Trophoblast cell (in vitro differentiated cells and primary cell): ENCODE results near the gene KNTC1.
"Not testable (repeated sequence)": the region's sequence is repeated elsewhere in the genome, so short reads cannot be mapped to it uniquely, and the experiment has no call there.

Source experiments
- DNase-seq, 2 donors: peaks; one replicate each; pipeline ENCODE4 v3.0.0-alpha.2; 2016
- H2AFZ ChIP-seq: 2 replicates; pipeline ENCODE4 v1.6.1; 2013; ENCODE audit warnings: low read length, moderate library complexity, mild to moderate bottlenecking; ENCODE audit not compliant: insufficient read depth, poor library complexity
- H2AK5ac ChIP-seq: 2 replicates; pipeline ENCODE4 v1.6.1; 2013; ENCODE audit warnings: mild to moderate bottlenecking, low read length
- H2BK120ac ChIP-seq: 2 replicates; pipeline ENCODE4 v1.6.1; 2013; ENCODE audit warnings: low read length, mild to moderate bottlenecking, moderate library complexity; ENCODE audit not compliant: insufficient read depth, poor library complexity
- H2BK12ac ChIP-seq: 2 replicates; pipeline ENCODE4 v1.6.1; 2013; ENCODE audit warnings: mild to moderate bottlenecking, low read length, moderate library complexity
- H2BK5ac ChIP-seq: 2 replicates; pipeline ENCODE4 v1.6.1; 2013; ENCODE audit warnings: low read length, low read depth, moderate library complexity, mild to moderate bottlenecking; ENCODE audit not compliant: poor library complexity
- H3K14ac ChIP-seq: 2 replicates; pipeline ENCODE4 v1.6.1; 2013; ENCODE audit warnings: mild to moderate bottlenecking, low read length
- H3K18ac ChIP-seq: 2 replicates; pipeline ENCODE4 v1.6.1; 2013; ENCODE audit warnings: mild to moderate bottlenecking, low read length
- H3K23ac ChIP-seq: 2 replicates; pipeline ENCODE4 v1.6.1; 2013; ENCODE audit warnings: low read length
- H3K27ac ChIP-seq: 2 replicates; pipeline ENCODE4 v1.5.1; 2013; ENCODE audit warnings: low read depth, mild to moderate bottlenecking, inconsistent platforms, low read length, moderate library complexity
- H3K27me3 ChIP-seq: 2 replicates; pipeline ENCODE4 v1.6.1; 2013; ENCODE audit warnings: inconsistent platforms, mild to moderate bottlenecking, low read length, moderate library complexity; ENCODE audit not compliant: insufficient read depth
- H3K36me3 ChIP-seq, 2 experiments: 1 replicate in 1 of 2; 2 replicates in 1 of 2; pipeline ENCODE4 v1.6.1; 2013; ENCODE audit warnings: low read length in 2 of 2, mild to moderate bottlenecking in 2 of 2, moderate library complexity in 1 of 2; ENCODE audit not compliant: insufficient read depth in 2 of 2, control insufficient read depth in 1 of 2
- H3K4ac ChIP-seq: 2 replicates; pipeline ENCODE4 v1.6.1; 2013; ENCODE audit warnings: low read depth, mild to moderate bottlenecking, low read length, moderate library complexity
- H3K4me1 ChIP-seq, 2 experiments: 1 replicate in 1 of 2; 2 replicates in 1 of 2; pipeline ENCODE4 v1.6.1; 2013; ENCODE audit warnings: low read length in 2 of 2, mild to moderate bottlenecking in 2 of 2, moderate library complexity in 1 of 2; ENCODE audit not compliant: insufficient read depth in 2 of 2, control insufficient read depth in 1 of 2
- H3K4me2 ChIP-seq: 2 replicates; pipeline ENCODE4 v1.6.1; 2013; ENCODE audit warnings: inconsistent platforms, mild to moderate bottlenecking, low read length, moderate library complexity
- H3K4me3 ChIP-seq: 2 replicates; pipeline ENCODE4 v1.5.1; 2013; ENCODE audit warnings: mild to moderate bottlenecking, low read depth, low read length, inconsistent platforms
- H3K79me1 ChIP-seq: one replicate; pipeline ENCODE4 v1.6.1; 2013; ENCODE audit warnings: low read length
- H3K79me2 ChIP-seq: 2 replicates; pipeline ENCODE4 v1.6.1; 2013; ENCODE audit warnings: low read length, mild to moderate bottlenecking; ENCODE audit not compliant: control insufficient read depth, insufficient read depth, poor library complexity
- H3K9ac ChIP-seq: 2 replicates; pipeline ENCODE4 v1.6.1; 2013; ENCODE audit warnings: mild to moderate bottlenecking, low read length
- H3K9me3 ChIP-seq: 2 replicates; pipeline ENCODE4 v1.6.1; 2013; ENCODE audit warnings: low read depth, mild to moderate bottlenecking, control low read depth, inconsistent platforms, low read length; ENCODE audit not compliant: insufficient read depth
- H4K12ac ChIP-seq: 2 replicates; pipeline ENCODE4 v1.6.1; 2013; ENCODE audit warnings: low read depth, mild to moderate bottlenecking, low read length, moderate library complexity
- H4K8ac ChIP-seq: 2 replicates; pipeline ENCODE4 v1.6.1; 2013; ENCODE audit warnings: low read depth, mild to moderate bottlenecking, low read length, moderate library complexity
- H4K91ac ChIP-seq: one replicate; pipeline ENCODE4 v1.6.1; 2013; ENCODE audit warnings: low read depth, mild to moderate bottlenecking, low read length, moderate library complexity
- WGBS: extraction: QIAGEN DNeasy Blood & Tissue Kit; methylation state at CpG from one replicate; pipeline ENCODE4 v1.1.7; 2013; ENCODE audit warnings: missing lambda C conversion rate; ENCODE audit not compliant: insufficient read length, insufficient coverage; ENCODE audit errors: extremely low coverage; 5-methylcytosine and 5-hydroxymethylcytosine counted together

Gene KNTC1

DNA sequence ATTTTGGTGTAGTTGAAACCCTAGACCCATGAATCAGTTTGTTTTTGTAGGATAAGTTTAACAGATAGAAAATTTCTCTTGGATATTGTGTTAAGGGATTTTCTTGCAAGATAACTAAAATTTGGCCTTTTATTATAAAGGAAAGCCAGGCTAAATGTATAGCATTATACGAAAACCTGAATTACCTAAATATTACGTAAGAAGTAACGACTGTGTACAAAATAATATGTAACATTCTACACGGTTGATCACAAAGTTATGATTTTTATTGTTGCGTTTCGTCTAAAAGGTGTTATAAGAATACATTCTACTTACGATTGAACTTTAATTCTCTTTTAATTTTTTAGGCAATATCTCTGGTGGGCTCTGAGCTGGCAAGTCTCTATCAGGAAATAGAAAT is 63.9 kb downstream of the KNTC1 start:
- Histone ChIP-seq H3K27me3 (no peaks in the 10 kb centered on the region), H3K4me2 (no peak overlapping the region), H2BK120ac (no peak overlapping the region), H3K18ac (no peak overlapping the region), H3K14ac (no peak overlapping the region), H3K4me3 (no peak overlapping the region), H3K27ac (no peak overlapping the region), H3K23ac (no peak overlapping the region), H4K8ac (no peak overlapping the region), H4K91ac (no peak overlapping the region), H3K36me3 (peaks cover 20 to 24% of the 10 kb centered on the region in 2 experiments), H3K4me1 (no peaks in the 10 kb centered on the region), H3K9me3 (no peaks in the 10 kb centered on the region), H2AK5ac (no peak overlapping the region), H3K4ac (no peak overlapping the region), H2BK12ac (no peak overlapping the region), H2AFZ (no peak overlapping the region), H3K9ac (no peak overlapping the region), H4K12ac (no peak overlapping the region), H3K79me1 (no peaks in the 10 kb centered on the region), H2BK5ac (no peak overlapping the region), H3K79me2 (no peaks in the 10 kb centered on the region)
- no peak for DNase-seq
- WGBS, result no CpG with 5 or more reads among the region's 7 CpGs

- not testable (repeated sequence) for H4K91ac ChIP-seq
These were observed 64.9 kb downstream of the KNTC1 start for GRCh38 chr12:122591966-122592365.

GRCh38 chr12:122592543-122592942 is 65.5 kb downstream of the KNTC1 start:
- not testable (repeated sequence) for H3K27me3 ChIP-seq, H3K18ac ChIP-seq, H2AFZ ChIP-seq, H2BK5ac ChIP-seq, H3K9me3 ChIP-seq, H3K4ac ChIP-seq, H3K23ac ChIP-seq, H3K9ac ChIP-seq, H2AK5ac ChIP-seq, H4K91ac ChIP-seq, H3K79me1 ChIP-seq, H3K14ac ChIP-seq, H2BK12ac ChIP-seq, H4K12ac ChIP-seq, H4K8ac ChIP-seq, H3K79me2 ChIP-seq, H3K4me2 ChIP-seq, H3K27ac ChIP-seq, H2BK120ac ChIP-seq, H3K4me3 ChIP-seq, H3K4me1 ChIP-seq, DNase-seq
- WGBS, result no CpG with 5 or more reads among the region's 8 CpGs
- peaks cover 16 to 23% of the 10 kb centered on the region in 2 experiments for H3K36me3 ChIP-seq

More at GRCh38 chr12:122591966-122592365, 64.9 kb downstream of the KNTC1 start:
- H3K23ac ChIP-seq, H2AFZ ChIP-seq, H2AK5ac ChIP-seq, H2BK5ac ChIP-seq, H3K4me1 ChIP-seq, H3K79me1 ChIP-seq, H3K14ac ChIP-seq, H3K9me3 ChIP-seq, H3K4ac ChIP-seq, H4K8ac ChIP-seq, H2BK120ac ChIP-seq, H4K12ac ChIP-seq, H3K27ac ChIP-seq, H2BK12ac ChIP-seq, H3K79me2 ChIP-seq, H3K27me3 ChIP-seq, H3K4me2 ChIP-seq, DNase-seq, H3K9ac ChIP-seq, H3K18ac ChIP-seq, H3K4me3 ChIP-seq: not testable (repeated sequence)
- peaks cover 16 to 24% of the 10 kb centered on the region in 2 experiments for H3K36me3 ChIP-seq
- no CpG with 5 or more reads among the region's 30 CpGs for WGBS

DNA sequence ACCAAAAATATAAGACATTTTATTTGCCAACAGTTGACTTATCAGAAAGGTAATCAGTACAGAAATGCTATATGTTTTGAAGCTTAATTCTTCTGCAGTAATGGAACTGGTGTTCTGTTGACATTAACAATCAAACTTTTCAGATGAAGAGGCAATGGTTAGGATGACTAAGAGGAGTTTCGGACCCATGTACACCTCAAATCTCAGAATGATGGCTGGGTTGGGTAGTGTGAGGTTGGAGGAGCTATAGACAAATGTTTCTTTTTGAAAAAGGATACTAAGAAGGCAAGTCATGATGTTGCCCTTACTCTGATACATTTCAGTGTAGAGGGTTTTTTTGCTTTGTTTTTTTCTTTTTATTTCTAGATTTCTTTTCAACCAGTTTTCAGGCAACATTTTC is 66.9 kb downstream of the KNTC1 start:
- no peak overlapping the region for H3K27ac ChIP-seq
- H3K4me2 ChIP-seq, result no peak overlapping the region
- no peak overlapping the region for H3K18ac ChIP-seq
- no peak for DNase-seq
- no peaks in the 10 kb centered on the region for H3K79me2 ChIP-seq
- H2AFZ ChIP-seq, result no peak overlapping the region
- H2BK12ac ChIP-seq, result no peak overlapping the region
- no peak overlapping the region for H4K12ac ChIP-seq
- no peaks in the 10 kb centered on the region for H3K27me3 ChIP-seq
- H3K4ac ChIP-seq, result no peak overlapping the region
- no peak overlapping the region for H4K91ac ChIP-seq
- H2AK5ac ChIP-seq, result no peak overlapping the region
- WGBS, result no CpG with 5 or more reads among the region's 1 CpG
- no peaks in the 10 kb centered on the region for H3K4me1 ChIP-seq
- no peak overlapping the region for H2BK5ac ChIP-seq
- no peak overlapping the region for H3K14ac ChIP-seq
- H3K9ac ChIP-seq, result no peak overlapping the region
- H3K36me3 ChIP-seq, result peaks cover 18 to 24% of the 10 kb centered on the region in 2 experiments
- no peaks in the 10 kb centered on the region for H3K79me1 ChIP-seq
- no peak overlapping the region for H2BK120ac ChIP-seq
- no peak overlapping the region for H4K8ac ChIP-seq
- no peak overlapping the region for H3K23ac ChIP-seq
- H3K4me3 ChIP-seq, result no peak overlapping the region
- no peaks in the 10 kb centered on the region for H3K9me3 ChIP-seq
